Mucosa of rectum (tissue), 2 donors: ENCODE measurements around the gene FOXO1.

Experiments used
- H3K27ac ChIP-seq, 2 donors: one replicate each; pipeline ENCODE4 v1.7.0; 2013; ENCODE audit warnings: inconsistent platforms in 2 of 2, low read depth in 2 of 2, low read length in 2 of 2
- H3K27me3 ChIP-seq, 2 donors: one replicate each; pipeline ENCODE4 v1.7.0; 2013; ENCODE audit warnings: low read length in 2 of 2; ENCODE audit not compliant: control insufficient read depth in 2 of 2, insufficient read depth in 2 of 2
- H3K36me3 ChIP-seq, 2 donors: one replicate each; pipeline ENCODE4 v1.7.0; 2013; ENCODE audit warnings: low read length in 2 of 2; ENCODE audit not compliant: control insufficient read depth in 2 of 2, insufficient read depth in 2 of 2
- H3K4me1 ChIP-seq, 2 donors: one replicate each; pipeline ENCODE4 v1.7.0; 2013; ENCODE audit warnings: low read length in 2 of 2, mild to moderate bottlenecking in 1 of 2; ENCODE audit not compliant: control insufficient read depth in 2 of 2, insufficient read depth in 2 of 2
- H3K4me3 ChIP-seq, 2 donors: one replicate each; pipeline ENCODE4 v1.7.0; 2013; ENCODE audit warnings: low read length in 2 of 2
- H3K9ac ChIP-seq, 2 donors: one replicate each; pipeline ENCODE4 v1.7.0; 2013; ENCODE audit warnings: low read length in 2 of 2, low read depth in 1 of 2, mild to moderate bottlenecking in 1 of 2
- H3K9me3 ChIP-seq, 2 donors: one replicate each; pipeline ENCODE4 v1.7.0; 2013; ENCODE audit warnings: low read length in 2 of 2; ENCODE audit not compliant: control insufficient read depth in 2 of 2
- donor health status: healthy.
- donor health status: Normal muscosa, but diverticular disease.

FOXO1 gene

DNA sequence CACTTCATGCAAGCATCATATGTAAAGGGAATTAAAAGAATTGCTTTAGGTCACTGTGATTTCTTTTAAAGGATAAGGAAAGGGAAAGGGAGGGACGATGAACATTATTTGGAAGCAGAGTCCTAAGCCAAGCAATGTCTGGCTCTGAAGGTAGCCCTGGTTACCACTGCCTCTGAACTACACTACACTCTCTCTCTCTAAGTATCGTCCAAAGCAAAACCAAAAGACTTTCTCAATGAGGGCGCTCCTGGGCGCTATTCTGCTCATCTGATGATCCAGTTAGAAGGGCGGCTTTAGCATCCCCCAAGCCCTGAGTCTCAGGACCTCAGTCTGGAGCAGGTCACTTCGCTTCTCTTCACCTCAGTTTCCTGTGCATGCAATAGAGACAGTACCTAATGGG is 26.2 kb downstream of the FOXO1 start:
- no peaks in the 10 kb centered on the region for H3K27me3 ChIP-seq
- no peak overlapping the region for H3K27ac ChIP-seq
- no peak overlapping the region for H3K4me3 ChIP-seq
- no peaks in the 10 kb centered on the region for H3K36me3 ChIP-seq
- H3K9me3 ChIP-seq, result no peaks in the 10 kb centered on the region
- H3K9ac ChIP-seq, result no peak overlapping the region
- peaks cover 39 to 55% of the 10 kb centered on the region in 2 donors for H3K4me1 ChIP-seq

- peaks cover 29 to 47% of the 10 kb centered on the region in 2 donors for H3K4me1 ChIP-seq
- H3K9me3 ChIP-seq, result no peaks in the 10 kb centered on the region
- H3K27me3 ChIP-seq, result no peaks in the 10 kb centered on the region
- H3K36me3 ChIP-seq, result no peaks in the 10 kb centered on the region
- no peak overlapping the region for H3K9ac ChIP-seq
- peak overlapping the region in 1 of 2 donors; percentile 37 for H3K27ac ChIP-seq
- H3K4me3 ChIP-seq, result no peak overlapping the region
Measured at GRCh38 chr13:40639221-40639681, 27.2 kb downstream of the FOXO1 start.

GRCh38 chr13:40637643-40638042 is 28.8 kb downstream of the FOXO1 start:
- Histone ChIP-seq H3K36me3 (no peaks in the 10 kb centered on the region), H3K4me1 (peaks cover 23 to 35% of the 10 kb centered on the region in 2 donors), H3K27me3 (no peaks in the 10 kb centered on the region), H3K27ac (peak overlapping the region; percentile 41 to 46), H3K9me3 (no peaks in the 10 kb centered on the region), H3K4me3 (peak overlapping the region in 1 of 2 donors; percentile 17), H3K9ac (peak overlapping the region in 1 of 2 donors; percentile 11)

DNA sequence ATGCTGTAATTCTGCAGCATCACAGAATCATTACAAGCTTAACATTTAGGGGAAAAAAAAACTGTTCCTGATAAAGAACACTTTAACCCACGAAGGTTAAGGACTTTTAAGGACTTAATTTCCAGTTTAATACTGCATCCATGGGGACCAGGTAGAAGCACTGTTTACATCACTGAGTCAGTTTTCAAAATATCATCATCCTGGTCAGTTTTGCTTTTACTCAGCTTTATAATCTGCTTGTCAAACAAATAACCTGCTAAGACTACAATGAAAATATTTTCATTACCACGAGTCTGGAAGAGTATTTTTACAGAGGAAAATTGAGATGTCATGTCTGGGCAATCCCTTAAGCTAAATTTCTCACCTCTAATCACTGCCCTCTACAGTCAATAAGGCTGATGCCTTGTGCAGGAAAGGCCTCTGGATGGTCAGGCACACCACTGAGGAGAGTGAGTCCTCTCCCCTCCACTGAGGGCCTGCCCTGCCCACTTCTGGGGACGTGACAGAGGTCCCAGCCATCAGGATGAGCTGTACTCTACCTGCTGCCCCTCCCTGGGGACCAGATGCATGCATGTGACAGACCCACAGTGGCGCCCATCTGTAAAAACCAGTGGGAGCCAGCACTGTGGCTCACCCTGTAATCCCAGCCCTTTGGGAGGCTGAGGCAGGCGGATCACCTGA is 31.0 kb downstream of the FOXO1 start:
- peaks cover 31 to 42% of the 10 kb centered on the region in 2 donors for H3K4me1 ChIP-seq
- no peaks in the 10 kb centered on the region for H3K9me3 ChIP-seq
- H3K36me3 ChIP-seq, result no peaks in the 10 kb centered on the region
- H3K27me3 ChIP-seq, result no peaks in the 10 kb centered on the region
- no peak overlapping the region for H3K27ac ChIP-seq
- no peak overlapping the region for H3K4me3 ChIP-seq
- H3K9ac ChIP-seq, result no peak overlapping the region

GRCh38 chr13:40632915-40633314 is 33.5 kb downstream of the FOXO1 start:
- Histone ChIP-seq H3K9ac (no peak overlapping the region), H3K4me1 (peaks cover 19 to 24% of the 10 kb centered on the region in 2 donors), H3K4me3 (no peak overlapping the region), H3K36me3 (no peaks in the 10 kb centered on the region), H3K27ac (no peak overlapping the region), H3K9me3 (no peaks in the 10 kb centered on the region), H3K27me3 (no peaks in the 10 kb centered on the region)

GRCh38 chr13:40631605-40632004 is 34.8 kb downstream of the FOXO1 start:
- Histone ChIP-seq H3K4me3 (no peak overlapping the region), H3K4me1 (peaks cover 17 to 20% of the 10 kb centered on the region in 2 donors), H3K9me3 (no peaks in the 10 kb centered on the region), H3K27ac (no peak overlapping the region), H3K27me3 (no peaks in the 10 kb centered on the region), H3K36me3 (no peaks in the 10 kb centered on the region), H3K9ac (no peak overlapping the region)

GRCh38 chr13:40629678-40630384 is 36.6 kb downstream of the FOXO1 start:
- H3K4me1 ChIP-seq, result peaks cover 13 to 18% of the 10 kb centered on the region in 2 donors
- no peak overlapping the region for H3K9ac ChIP-seq
- H3K27me3 ChIP-seq, result no peaks in the 10 kb centered on the region
- no peak overlapping the region for H3K4me3 ChIP-seq
- H3K9me3 ChIP-seq, result no peaks in the 10 kb centered on the region
- peak overlapping the region; percentile 12 to 27 for H3K27ac ChIP-seq
- H3K36me3 ChIP-seq, result no peaks in the 10 kb centered on the region

- H3K27me3 ChIP-seq, result no peaks in the 10 kb centered on the region
- no peak overlapping the region for H3K9ac ChIP-seq
- no peak overlapping the region for H3K27ac ChIP-seq
- no peaks in the 10 kb centered on the region for H3K36me3 ChIP-seq
- no peak overlapping the region for H3K4me3 ChIP-seq
- H3K4me1 ChIP-seq, result peaks cover 15 to 18% of the 10 kb centered on the region in 2 donors
- no peaks in the 10 kb centered on the region for H3K9me3 ChIP-seq
Measured at GRCh38 chr13:40626977-40627376, 39.5 kb downstream of the FOXO1 start.

- H3K27me3 ChIP-seq, result no peaks in the 10 kb centered on the region
- peaks cover 15% of the 10 kb centered on the region in 2 donors for H3K4me1 ChIP-seq
- no peaks in the 10 kb centered on the region for H3K36me3 ChIP-seq
- no peaks in the 10 kb centered on the region for H3K9me3 ChIP-seq
- H3K4me3 ChIP-seq, result no peak overlapping the region
- no peak overlapping the region for H3K9ac ChIP-seq
- H3K27ac ChIP-seq, result no peak overlapping the region
Measured at GRCh38 chr13:40626561-40626960, 39.9 kb downstream of the FOXO1 start.

- H3K4me1 ChIP-seq, result peaks cover 2 to 5% of the 10 kb centered on the region in 2 donors
- H3K4me3 ChIP-seq, result no peak overlapping the region
- no peak overlapping the region for H3K27ac ChIP-seq
- H3K9me3 ChIP-seq, result no peaks in the 10 kb centered on the region
- H3K36me3 ChIP-seq, result no peaks in the 10 kb centered on the region
- no peaks in the 10 kb centered on the region for H3K27me3 ChIP-seq
- H3K9ac ChIP-seq, result no peak overlapping the region
Measured at GRCh38 chr13:40624986-40625385, 41.5 kb downstream of the FOXO1 start.
